DND-41 (cell line): ENCODE data around the gene FDXR.

Experiments
- ATAC-seq: fragments of 200-7000 bp; cut with Tn5 transposase; 3 replicates; pipeline ENCODE4 v1.9.1; 2021; ENCODE audit warnings: low read depth; ENCODE audit not compliant: insufficient read depth
- DNase-seq: peaks from one replicate; pipeline ENCODE4 v3.0.0-alpha.2; 2020
- H2AFZ ChIP-seq: 2 replicates; pipeline ENCODE4 v1.6.0; 2012; ENCODE audit warnings: low read depth, low read length
- H3K27ac ChIP-seq: 2 replicates; pipeline ENCODE4 v1.5.1; 2012; ENCODE audit warnings: low read length, inconsistent platforms
- H3K27me3 ChIP-seq: fragments of 200-600 bp; sonication (generic); 2 replicates; pipeline ENCODE4 v1.6.0; 2012; ENCODE audit warnings: low read length, mild to moderate bottlenecking, inconsistent platforms; ENCODE audit not compliant: insufficient read depth, poor library complexity
- H3K36me3 ChIP-seq: 2 replicates; pipeline ENCODE4 v1.5.1; 2012; ENCODE audit warnings: low read length, inconsistent platforms; ENCODE audit not compliant: insufficient read depth
- H3K4me1 ChIP-seq: 2 replicates; pipeline ENCODE4 v1.5.1; 2012; ENCODE audit warnings: mild to moderate bottlenecking, low read length; ENCODE audit not compliant: insufficient read depth
- H3K4me2 ChIP-seq: 2 replicates; pipeline ENCODE4 v1.6.0; 2012; ENCODE audit warnings: mild to moderate bottlenecking, moderate library complexity, low read length, inconsistent platforms; ENCODE audit not compliant: insufficient read depth
- H3K4me3 ChIP-seq, 2 experiments: fragments of 200-600 bp in 1 of 2; shearing (Covaris generic) in 1 of 2; 2 replicates each; pipeline ENCODE4 v1.5.1; 2012 to 2016; ENCODE audit warnings: inconsistent platforms in 2 of 2, low read length in 2 of 2, mild to moderate bottlenecking in 2 of 2, low read depth in 1 of 2, moderate library complexity in 1 of 2
- H3K79me2 ChIP-seq: 2 replicates; pipeline ENCODE4 v1.6.0; 2012; ENCODE audit warnings: low read length, inconsistent platforms; ENCODE audit not compliant: insufficient read depth
- H3K9ac ChIP-seq: 2 replicates; pipeline ENCODE4 v1.6.0; 2012; ENCODE audit warnings: low read depth, mild to moderate bottlenecking, inconsistent platforms, low read length, moderate library complexity
- H3K9me3 ChIP-seq: 2 replicates; pipeline ENCODE4 v1.5.1; 2012; ENCODE audit warnings: low read length, moderate library complexity, mild to moderate bottlenecking, inconsistent platforms; ENCODE audit not compliant: insufficient read depth, severe bottlenecking
- H4K20me1 ChIP-seq: 2 replicates; pipeline ENCODE4 v1.6.0; 2012; ENCODE audit warnings: low read length; ENCODE audit not compliant: insufficient read depth
- CTCF ChIP-seq: IDR thresholded peaks from 2 replicates; pipeline ENCODE4 v1.5.1; 2012; ENCODE audit warnings: borderline replicate concordance, low read length, moderate library complexity, mild to moderate bottlenecking; ENCODE audit not compliant: poor library complexity, severe bottlenecking; ENCODE audit errors: extremely low read depth
- EZH2 ChIP-seq: IDR thresholded peaks from 3 replicates; pipeline ENCODE4 v1.6.1; 2012; ENCODE audit warnings: borderline replicate concordance, low read depth, mild to moderate bottlenecking, moderate library complexity, low read length, inconsistent platforms; ENCODE audit not compliant: severe bottlenecking

Gene FDXR

GRCh38 chr17:74860872-74861661, 11.7 kb downstream of the FDXR start:
- TF ChIP-seq CTCF (no peak), EZH2 (no peak)
- no peak overlapping the region for H3K4me2 ChIP-seq
- no peaks in the 10 kb centered on the region for H3K79me2 ChIP-seq
- no peaks in the 10 kb centered on the region for H3K4me1 ChIP-seq
- DNase-seq, result no peak
- ATAC-seq, result no peak
- H3K36me3 ChIP-seq, result no peaks in the 10 kb centered on the region
- H4K20me1 ChIP-seq, result no peaks in the 10 kb centered on the region; the same call in 1 of the 2 replicates
- H3K4me3 ChIP-seq, result no peak overlapping the region
- H3K9ac ChIP-seq, result no peak overlapping the region
- H3K27ac ChIP-seq, result no peak overlapping the region
- no peaks in the 10 kb centered on the region for H3K9me3 ChIP-seq
- H2AFZ ChIP-seq, result no peak overlapping the region
- H3K27me3 ChIP-seq, result peaks cover 6% of the 10 kb centered on the region

- peaks cover 6% of the 10 kb centered on the region for H3K27me3 ChIP-seq
- DNase-seq (no peak), ATAC-seq (no peak)
- no peaks in the 10 kb centered on the region for H3K36me3 ChIP-seq
- TF ChIP-seq CTCF, result no peak
- no peak overlapping the region for H3K9ac ChIP-seq
- no peaks in the 10 kb centered on the region for H3K9me3 ChIP-seq
- no peak overlapping the region for H3K4me2 ChIP-seq
- no peak overlapping the region for H3K27ac ChIP-seq
- no peak overlapping the region for H2AFZ ChIP-seq
- H3K4me3 ChIP-seq, result no peak overlapping the region
- no peaks in the 10 kb centered on the region for H3K79me2 ChIP-seq
- H4K20me1 ChIP-seq, result peaks cover 5% of the 10 kb centered on the region; the same call in 1 of the 2 replicates
- H3K4me1 ChIP-seq, result no peaks in the 10 kb centered on the region
Observed at GRCh38 chr17:74860229-74860871, 12.4 kb downstream of the FDXR start.

GRCh38 chr17:74859459-74860228, 13.2 kb downstream of the FDXR start, which contains the start of gene GRIN2C:
Gene GRIN2C, minus strand, starts transcription at chr17:74859885. Its CDS starts 4,793 bp downstream, at chr17:74855092.
- Histone ChIP-seq H3K9ac (no peak within 1 kb of the TSS), H3K27me3 (peaks cover 6% of the 10 kb centered on the region), H2AFZ (no peak within 1 kb of the TSS), H3K4me3 (no peak within 1 kb of the TSS), H3K4me2 (no peak within 1 kb of the TSS), H3K79me2 (no peaks in the 10 kb centered on the region), H3K4me1 (no peaks in the 10 kb centered on the region), H3K27ac (no peak within 1 kb of the TSS), H3K36me3 (no peaks in the 10 kb centered on the region), H4K20me1 (peaks cover 5% of the 10 kb centered on the region; the same call in 1 of the 2 replicates), H3K9me3 (no peaks in the 10 kb centered on the region)
- no peak for ATAC-seq
- TF ChIP-seq EZH2 (no peak), CTCF (peak; percentile 2)
- DNase-seq, result no peak
